NB4 (cell line): ENCODE data around the gene FAM169A.

ENCODE experiments used
- DNase-seq: peaks from one replicate; pipeline ENCODE4 v3.0.0; 2010; ENCODE audit warnings: low read depth
- H3K4me3 ChIP-seq: one replicate; pipeline ENCODE4 v1.5.1; 2011; ENCODE audit warnings: mild to moderate bottlenecking, low read depth, low read length, moderate library complexity
- MYC ChIP-seq: IDR thresholded peaks from 2 replicates; pipeline ENCODE4 v1.6.1; 2011; ENCODE audit warnings: low read depth, low read length
- POLR2A ChIP-seq: IDR thresholded peaks from 2 replicates; pipeline ENCODE4 v1.6.1; 2011; ENCODE audit warnings: mild to moderate bottlenecking; ENCODE audit not compliant: insufficient read length; ENCODE audit errors: extremely low read depth
- TF ChIP-seq, protein P1 (sequence below): IDR thresholded peaks from 2 replicates; pipeline ENCODE4 v1.6.1; 2011; ENCODE audit warnings: low read depth, low read length
- TF ChIP-seq, protein P2 (sequence below): IDR thresholded peaks from one replicate; pipeline ENCODE4 v1.5.1; 2012; ENCODE audit warnings: low read depth, low read length

Gene FAM169A

DNA sequence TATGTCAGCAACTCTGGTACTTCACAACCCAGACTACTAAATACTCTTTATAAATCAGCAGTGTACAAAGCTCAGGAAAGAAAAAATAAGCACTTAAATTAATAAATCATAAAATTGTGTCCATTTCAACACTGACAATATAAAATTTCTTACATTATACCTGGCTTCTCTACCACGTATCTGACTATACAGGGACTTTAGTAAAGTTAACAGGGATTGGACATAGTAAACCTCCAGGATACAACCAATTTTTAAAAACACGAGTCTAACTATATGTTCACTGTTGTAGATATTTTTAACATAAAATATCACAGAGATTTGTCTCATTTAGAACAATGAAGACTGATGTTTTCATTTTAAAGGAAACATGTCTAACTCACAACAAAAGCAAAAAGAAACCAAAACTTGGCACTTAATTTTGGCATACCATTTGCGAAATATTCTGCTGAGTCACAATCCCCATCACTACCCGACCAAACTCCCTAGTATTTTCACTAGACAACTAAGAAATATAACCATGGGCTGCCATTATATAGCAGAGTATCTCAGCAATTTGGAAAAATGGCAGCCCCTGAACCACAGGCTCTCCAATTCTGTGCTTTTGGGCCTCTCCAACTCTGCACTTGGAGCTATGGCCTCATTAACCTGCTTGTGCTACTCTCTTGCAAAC lies 14.4 kb downstream of the FAM169A start:
- H3K4me3 ChIP-seq: no peak overlapping the region
- TF ChIP-seq POLR2A: no peak
- TF ChIP-seq, protein P1, sequence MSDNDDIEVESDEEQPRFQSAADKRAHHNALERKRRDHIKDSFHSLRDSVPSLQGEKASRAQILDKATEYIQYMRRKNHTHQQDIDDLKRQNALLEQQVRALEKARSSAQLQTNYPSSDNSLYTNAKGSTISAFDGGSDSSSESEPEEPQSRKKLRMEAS: no peak
- TF ChIP-seq MYC: no peak
- TF ChIP-seq, protein P2, sequence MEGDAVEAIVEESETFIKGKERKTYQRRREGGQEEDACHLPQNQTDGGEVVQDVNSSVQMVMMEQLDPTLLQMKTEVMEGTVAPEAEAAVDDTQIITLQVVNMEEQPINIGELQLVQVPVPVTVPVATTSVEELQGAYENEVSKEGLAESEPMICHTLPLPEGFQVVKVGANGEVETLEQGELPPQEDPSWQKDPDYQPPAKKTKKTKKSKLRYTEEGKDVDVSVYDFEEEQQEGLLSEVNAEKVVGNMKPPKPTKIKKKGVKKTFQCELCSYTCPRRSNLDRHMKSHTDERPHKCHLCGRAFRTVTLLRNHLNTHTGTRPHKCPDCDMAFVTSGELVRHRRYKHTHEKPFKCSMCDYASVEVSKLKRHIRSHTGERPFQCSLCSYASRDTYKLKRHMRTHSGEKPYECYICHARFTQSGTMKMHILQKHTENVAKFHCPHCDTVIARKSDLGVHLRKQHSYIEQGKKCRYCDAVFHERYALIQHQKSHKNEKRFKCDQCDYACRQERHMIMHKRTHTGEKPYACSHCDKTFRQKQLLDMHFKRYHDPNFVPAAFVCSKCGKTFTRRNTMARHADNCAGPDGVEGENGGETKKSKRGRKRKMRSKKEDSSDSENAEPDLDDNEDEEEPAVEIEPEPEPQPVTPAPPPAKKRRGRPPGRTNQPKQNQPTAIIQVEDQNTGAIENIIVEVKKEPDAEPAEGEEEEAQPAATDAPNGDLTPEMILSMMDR: no peak

GRCh38 chr5:74850789-74851425 lies 15.3 kb downstream of the FAM169A start:
- TF ChIP-seq, protein P1: no peak
- TF ChIP-seq MYC: no peak
- no peak for TF ChIP-seq POLR2A
- TF ChIP-seq, protein P2: no peak
- DNase-seq: no peak
- no peak overlapping the region for H3K4me3 ChIP-seq

More for the DNA sequence above, 14.4 kb downstream of the FAM169A start:
- DNase-seq: no peak

GRCh38 chr5:74850030-74850429 lies 16.2 kb downstream of the FAM169A start:
- no peak overlapping the region for H3K4me3 ChIP-seq
- TF ChIP-seq, protein P2: no peak
- TF ChIP-seq POLR2A (no peak), MYC (no peak)
- TF ChIP-seq, protein P1: no peak
- DNase-seq: no peak

- H3K4me3 ChIP-seq: no peak overlapping the region
- no peak for DNase-seq
- TF ChIP-seq POLR2A (no peak), MYC (no peak)
- TF ChIP-seq, protein P1: no peak
- TF ChIP-seq, protein P2: no peak
Observed at GRCh38 chr5:74848553-74849025, 17.6 kb downstream of the FAM169A start.

GRCh38 chr5:74839229-74839628 lies 27.0 kb downstream of the FAM169A start:
- no peak overlapping the region for H3K4me3 ChIP-seq
- DNase-seq: no peak
- TF ChIP-seq, protein P1: no peak
- TF ChIP-seq, protein P2: no peak
- no peak for TF ChIP-seq MYC
- no peak for TF ChIP-seq POLR2A
